Liver (tissue), 3 donors: ENCODE data around the gene DCTN3.
A peak's percentile ranks its signal among the peaks of the same experiment; 100 is the strongest.

Experiments
- FOXA1 ChIP-seq: IDR thresholded peaks from 2 replicates; pipeline ENCODE4 v1.6.1; 2016; ENCODE audit warnings: antibody characterized with exemption
- GABPA ChIP-seq, 2 donors: IDR thresholded peaks in 1 of 2; conservative IDR thresholded peaks in 1 of 2; 2 replicates each; pipeline ENCODE4 v1.6.1; 2016; ENCODE audit warnings: antibody characterized with exemption in 2 of 2, mild to moderate bottlenecking in 1 of 2, moderate library complexity in 1 of 2
- JUND ChIP-seq, 2 donors: IDR thresholded peaks; 2 replicates each; pipeline ENCODE4 v1.6.1; 2016; ENCODE audit warnings: antibody characterized with exemption in 2 of 2
- NR2F2 ChIP-seq: IDR thresholded peaks from 2 replicates; pipeline ENCODE4 v1.6.1; 2016; ENCODE audit warnings: antibody characterized with exemption
- RAD21 ChIP-seq, 2 donors: IDR thresholded peaks; 2 replicates each; pipeline ENCODE4 v1.6.1; 2016; ENCODE audit warnings: antibody characterized with exemption in 2 of 2, mild to moderate bottlenecking in 2 of 2
- RXRA ChIP-seq, 2 donors: IDR thresholded peaks; 2 replicates each; pipeline ENCODE4 v1.6.1; 2017 to 2018; ENCODE audit warnings: antibody characterized with exemption in 2 of 2, mild to moderate bottlenecking in 1 of 2
- SP1 ChIP-seq: IDR thresholded peaks from 2 replicates; pipeline ENCODE4 v1.6.1; 2018; ENCODE audit warnings: antibody characterized with exemption, mild to moderate bottlenecking
- TAF1 ChIP-seq: conservative IDR thresholded peaks from 2 replicates; pipeline ENCODE4 v1.6.1; 2016; ENCODE audit warnings: antibody characterized with exemption, mild to moderate bottlenecking
- TF ChIP-seq, protein P1 (sequence below): fragments of 150-350 bp; IDR thresholded peaks from 2 replicates; pipeline ENCODE4 v1.5.1; 2017; ENCODE audit warnings: improper control_type of control experiment, low read depth, low read length; ENCODE audit not compliant: missing input control
- TF ChIP-seq, protein P2 (sequence below): IDR thresholded peaks from 2 replicates; pipeline ENCODE4 v1.6.1; 2016; ENCODE audit warnings: antibody characterized with exemption
- TF ChIP-seq, protein P3 (sequence below): IDR thresholded peaks from 2 replicates; pipeline ENCODE4 v1.6.1; 2016; ENCODE audit warnings: antibody characterized with exemption, mild to moderate bottlenecking
- TF ChIP-seq, protein P4 (sequence below): IDR thresholded peaks from 2 replicates; pipeline ENCODE4 v1.6.1; 2016; ENCODE audit warnings: antibody characterized with exemption
- donor health status: healthy.
- donor health status: healthy.

DNA sequence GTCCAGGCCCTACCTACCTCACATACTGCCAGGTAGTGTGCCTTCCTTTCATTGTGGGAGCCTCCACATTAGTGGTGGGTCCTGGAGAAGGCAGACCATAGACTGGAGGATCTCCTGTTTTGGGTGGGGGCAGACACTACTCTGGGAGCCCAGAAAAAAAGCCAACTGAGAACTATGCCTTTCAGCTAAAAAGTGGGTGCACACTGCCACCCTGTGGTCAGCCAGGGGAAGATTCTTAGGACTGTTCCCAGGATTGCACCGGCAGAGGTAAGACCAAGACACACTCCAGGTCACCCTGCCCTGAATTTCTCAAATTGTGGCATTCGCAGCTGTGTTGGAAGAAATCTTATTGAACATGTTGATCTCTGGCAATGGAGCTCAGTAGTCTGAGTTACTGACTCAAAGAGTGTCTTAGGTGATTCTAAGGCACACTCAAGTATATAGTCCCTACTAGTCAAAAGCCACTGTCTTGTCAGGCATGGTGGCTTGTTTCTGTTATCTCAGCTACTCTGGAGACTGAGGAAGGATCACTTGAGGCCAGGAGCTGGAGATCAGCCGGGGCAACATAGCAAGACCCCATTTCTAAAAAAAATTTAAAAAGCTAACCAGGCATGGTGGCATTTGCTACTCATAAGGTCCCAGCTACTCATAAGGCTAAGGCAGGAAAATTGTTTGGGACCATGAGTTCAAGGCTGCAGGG is 13.7 kb upstream of the DCTN3 start:
- peak in 1 of 2 donors; percentile 9 for TF ChIP-seq RXRA (IDR thresholded peaks at IDR 0.05)
- TF ChIP-seq, protein P1, sequence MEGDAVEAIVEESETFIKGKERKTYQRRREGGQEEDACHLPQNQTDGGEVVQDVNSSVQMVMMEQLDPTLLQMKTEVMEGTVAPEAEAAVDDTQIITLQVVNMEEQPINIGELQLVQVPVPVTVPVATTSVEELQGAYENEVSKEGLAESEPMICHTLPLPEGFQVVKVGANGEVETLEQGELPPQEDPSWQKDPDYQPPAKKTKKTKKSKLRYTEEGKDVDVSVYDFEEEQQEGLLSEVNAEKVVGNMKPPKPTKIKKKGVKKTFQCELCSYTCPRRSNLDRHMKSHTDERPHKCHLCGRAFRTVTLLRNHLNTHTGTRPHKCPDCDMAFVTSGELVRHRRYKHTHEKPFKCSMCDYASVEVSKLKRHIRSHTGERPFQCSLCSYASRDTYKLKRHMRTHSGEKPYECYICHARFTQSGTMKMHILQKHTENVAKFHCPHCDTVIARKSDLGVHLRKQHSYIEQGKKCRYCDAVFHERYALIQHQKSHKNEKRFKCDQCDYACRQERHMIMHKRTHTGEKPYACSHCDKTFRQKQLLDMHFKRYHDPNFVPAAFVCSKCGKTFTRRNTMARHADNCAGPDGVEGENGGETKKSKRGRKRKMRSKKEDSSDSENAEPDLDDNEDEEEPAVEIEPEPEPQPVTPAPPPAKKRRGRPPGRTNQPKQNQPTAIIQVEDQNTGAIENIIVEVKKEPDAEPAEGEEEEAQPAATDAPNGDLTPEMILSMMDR = peak; percentile 86
- no peak for TF ChIP-seq TAF1
- TF ChIP-seq, protein P2, sequence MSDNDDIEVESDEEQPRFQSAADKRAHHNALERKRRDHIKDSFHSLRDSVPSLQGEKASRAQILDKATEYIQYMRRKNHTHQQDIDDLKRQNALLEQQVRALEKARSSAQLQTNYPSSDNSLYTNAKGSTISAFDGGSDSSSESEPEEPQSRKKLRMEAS = no peak
- no peak for TF ChIP-seq GABPA (IDR thresholded peaks at IDR 0.05 in 1 of 2, conservative IDR thresholded peaks at IDR 0.05 in 1 of 2)
- TF ChIP-seq FOXA1 = no peak
- TF ChIP-seq, protein P3, sequence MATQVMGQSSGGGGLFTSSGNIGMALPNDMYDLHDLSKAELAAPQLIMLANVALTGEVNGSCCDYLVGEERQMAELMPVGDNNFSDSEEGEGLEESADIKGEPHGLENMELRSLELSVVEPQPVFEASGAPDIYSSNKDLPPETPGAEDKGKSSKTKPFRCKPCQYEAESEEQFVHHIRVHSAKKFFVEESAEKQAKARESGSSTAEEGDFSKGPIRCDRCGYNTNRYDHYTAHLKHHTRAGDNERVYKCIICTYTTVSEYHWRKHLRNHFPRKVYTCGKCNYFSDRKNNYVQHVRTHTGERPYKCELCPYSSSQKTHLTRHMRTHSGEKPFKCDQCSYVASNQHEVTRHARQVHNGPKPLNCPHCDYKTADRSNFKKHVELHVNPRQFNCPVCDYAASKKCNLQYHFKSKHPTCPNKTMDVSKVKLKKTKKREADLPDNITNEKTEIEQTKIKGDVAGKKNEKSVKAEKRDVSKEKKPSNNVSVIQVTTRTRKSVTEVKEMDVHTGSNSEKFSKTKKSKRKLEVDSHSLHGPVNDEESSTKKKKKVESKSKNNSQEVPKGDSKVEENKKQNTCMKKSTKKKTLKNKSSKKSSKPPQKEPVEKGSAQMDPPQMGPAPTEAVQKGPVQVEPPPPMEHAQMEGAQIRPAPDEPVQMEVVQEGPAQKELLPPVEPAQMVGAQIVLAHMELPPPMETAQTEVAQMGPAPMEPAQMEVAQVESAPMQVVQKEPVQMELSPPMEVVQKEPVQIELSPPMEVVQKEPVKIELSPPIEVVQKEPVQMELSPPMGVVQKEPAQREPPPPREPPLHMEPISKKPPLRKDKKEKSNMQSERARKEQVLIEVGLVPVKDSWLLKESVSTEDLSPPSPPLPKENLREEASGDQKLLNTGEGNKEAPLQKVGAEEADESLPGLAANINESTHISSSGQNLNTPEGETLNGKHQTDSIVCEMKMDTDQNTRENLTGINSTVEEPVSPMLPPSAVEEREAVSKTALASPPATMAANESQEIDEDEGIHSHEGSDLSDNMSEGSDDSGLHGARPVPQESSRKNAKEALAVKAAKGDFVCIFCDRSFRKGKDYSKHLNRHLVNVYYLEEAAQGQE = no peak
- TF ChIP-seq, protein P4, sequence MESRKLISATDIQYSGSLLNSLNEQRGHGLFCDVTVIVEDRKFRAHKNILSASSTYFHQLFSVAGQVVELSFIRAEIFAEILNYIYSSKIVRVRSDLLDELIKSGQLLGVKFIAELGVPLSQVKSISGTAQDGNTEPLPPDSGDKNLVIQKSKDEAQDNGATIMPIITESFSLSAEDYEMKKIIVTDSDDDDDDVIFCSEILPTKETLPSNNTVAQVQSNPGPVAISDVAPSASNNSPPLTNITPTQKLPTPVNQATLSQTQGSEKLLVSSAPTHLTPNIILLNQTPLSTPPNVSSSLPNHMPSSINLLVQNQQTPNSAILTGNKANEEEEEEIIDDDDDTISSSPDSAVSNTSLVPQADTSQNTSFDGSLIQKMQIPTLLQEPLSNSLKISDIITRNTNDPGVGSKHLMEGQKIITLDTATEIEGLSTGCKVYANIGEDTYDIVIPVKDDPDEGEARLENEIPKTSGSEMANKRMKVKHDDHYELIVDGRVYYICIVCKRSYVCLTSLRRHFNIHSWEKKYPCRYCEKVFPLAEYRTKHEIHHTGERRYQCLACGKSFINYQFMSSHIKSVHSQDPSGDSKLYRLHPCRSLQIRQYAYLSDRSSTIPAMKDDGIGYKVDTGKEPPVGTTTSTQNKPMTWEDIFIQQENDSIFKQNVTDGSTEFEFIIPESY = no peak
- no peak for TF ChIP-seq JUND (IDR thresholded peaks at IDR 0.05)
- TF ChIP-seq SP1 = no peak
- TF ChIP-seq NR2F2 = no peak
- peak; percentile 90 to 92 for TF ChIP-seq RAD21 (IDR thresholded peaks at IDR 0.05)
